ENCODE measurements around the gene KIF5A.

The KIF5A gene

GRCh38 chr12:57623811-57624390, 74.1 kb downstream of the KIF5A start:
- no peak for DNase-seq
- H3K4me3 Mint-ChIP-seq: no peak overlapping the region
- H3K4me1 Mint-ChIP-seq (ENCODE audit: low read depth): peaks cover 41% of the 10 kb centered on the region
- no peaks in the 10 kb centered on the region for H3K9me3 Mint-ChIP-seq
- H3K27ac Mint-ChIP-seq: no peak overlapping the region
- peaks cover 100% of the 10 kb centered on the region for H3K27me3 Mint-ChIP-seq
- no peaks in the 10 kb centered on the region for H3K36me3 Mint-ChIP-seq (ENCODE audit: low read depth)

- Mint-ChIP-seq H3K4me1 (ENCODE audit: low read depth) (peaks cover 39% of the 10 kb centered on the region), H3K27ac (no peak overlapping the region), H3K27me3 (peaks cover 98% of the 10 kb centered on the region), H3K36me3 (ENCODE audit: low read depth) (no peaks in the 10 kb centered on the region), H3K4me3 (no peak overlapping the region), H3K9me3 (no peaks in the 10 kb centered on the region)
- DNase-seq: no peak
Observed at GRCh38 chr12:57624441-57625220, 74.8 kb downstream of the KIF5A start.

GRCh38 chr12:57625261-57626032, 75.6 kb downstream of the KIF5A start:
- H3K36me3 Mint-ChIP-seq (ENCODE audit: low read depth): no peaks in the 10 kb centered on the region
- H3K4me3 Mint-ChIP-seq: no peak overlapping the region
- peaks cover 31% of the 10 kb centered on the region for H3K4me1 Mint-ChIP-seq (ENCODE audit: low read depth)
- H3K9me3 Mint-ChIP-seq: no peaks in the 10 kb centered on the region
- H3K27ac Mint-ChIP-seq: no peak overlapping the region
- no peak for DNase-seq
- H3K27me3 Mint-ChIP-seq: peaks cover 97% of the 10 kb centered on the region

GRCh38 chr12:57626111-57626920, 76.5 kb downstream of the KIF5A start:
- no peak overlapping the region for H3K4me3 Mint-ChIP-seq
- peaks cover 97% of the 10 kb centered on the region for H3K27me3 Mint-ChIP-seq
- H3K27ac Mint-ChIP-seq: no peak overlapping the region
- no peaks in the 10 kb centered on the region for H3K36me3 Mint-ChIP-seq (ENCODE audit: low read depth)
- peaks cover 22% of the 10 kb centered on the region for H3K4me1 Mint-ChIP-seq (ENCODE audit: low read depth)
- peak; percentile 26 for DNase-seq
- H3K9me3 Mint-ChIP-seq: no peaks in the 10 kb centered on the region

- H3K4me3 Mint-ChIP-seq: no peak overlapping the region
- H3K4me1 Mint-ChIP-seq (ENCODE audit: low read depth): peaks cover 16% of the 10 kb centered on the region
- H3K9me3 Mint-ChIP-seq: no peaks in the 10 kb centered on the region
- peaks cover 97% of the 10 kb centered on the region for H3K27me3 Mint-ChIP-seq
- H3K27ac Mint-ChIP-seq: no peak overlapping the region
- DNase-seq: no peak
- H3K36me3 Mint-ChIP-seq (ENCODE audit: low read depth): no peaks in the 10 kb centered on the region
Observed at GRCh38 chr12:57626921-57627445, 77.1 kb downstream of the KIF5A start.

- Mint-ChIP-seq H3K4me3 (no peak overlapping the region), H3K4me1 (ENCODE audit: low read depth) (peaks cover 14% of the 10 kb centered on the region), H3K9me3 (no peaks in the 10 kb centered on the region), H3K36me3 (ENCODE audit: low read depth) (no peaks in the 10 kb centered on the region), H3K27me3 (peaks cover 94% of the 10 kb centered on the region), H3K27ac (no peak overlapping the region)
- peak; percentile 49 for DNase-seq
Observed at GRCh38 chr12:57627501-57628279, 77.8 kb downstream of the KIF5A start.

GRCh38 chr12:57628280-57629191, 78.7 kb downstream of the KIF5A start:
- DNase-seq: no peak
- no peaks in the 10 kb centered on the region for H3K36me3 Mint-ChIP-seq (ENCODE audit: low read depth)
- H3K4me1 Mint-ChIP-seq (ENCODE audit: low read depth): peaks cover 19% of the 10 kb centered on the region
- H3K27me3 Mint-ChIP-seq: peaks cover 90% of the 10 kb centered on the region
- H3K27ac Mint-ChIP-seq: no peak overlapping the region
- H3K9me3 Mint-ChIP-seq: no peaks in the 10 kb centered on the region
- H3K4me3 Mint-ChIP-seq: no peak overlapping the region

GRCh38 chr12:57629897-57630471, 80.1 kb downstream of the KIF5A start:
- Mint-ChIP-seq H3K36me3 (ENCODE audit: low read depth) (no peaks in the 10 kb centered on the region), H3K4me3 (no peak overlapping the region), H3K27ac (no peak overlapping the region), H3K4me1 (ENCODE audit: low read depth) (peaks cover 20% of the 10 kb centered on the region), H3K9me3 (no peaks in the 10 kb centered on the region), H3K27me3 (peaks cover 85% of the 10 kb centered on the region)
- DNase-seq: no peak

- Mint-ChIP-seq H3K9me3 (no peaks in the 10 kb centered on the region), H3K4me3 (no peak overlapping the region), H3K4me1 (ENCODE audit: low read depth) (peaks cover 20% of the 10 kb centered on the region), H3K36me3 (ENCODE audit: low read depth) (no peaks in the 10 kb centered on the region), H3K27ac (no peak overlapping the region), H3K27me3 (peaks cover 78% of the 10 kb centered on the region)
- no peak for DNase-seq
Observed at GRCh38 chr12:57630891-57631433, 81.1 kb downstream of the KIF5A start.

- H3K4me1 Mint-ChIP-seq (ENCODE audit: low read depth): peaks cover 20% of the 10 kb centered on the region
- H3K9me3 Mint-ChIP-seq: no peaks in the 10 kb centered on the region
- DNase-seq: no peak
- peaks cover 71% of the 10 kb centered on the region for H3K27me3 Mint-ChIP-seq
- no peak overlapping the region for H3K27ac Mint-ChIP-seq
- H3K4me3 Mint-ChIP-seq: peak overlapping the region; percentile 35
- H3K36me3 Mint-ChIP-seq (ENCODE audit: low read depth): no peaks in the 10 kb centered on the region
Observed at GRCh38 chr12:57631566-57632072, 81.8 kb downstream of the KIF5A start.

GRCh38 chr12:57632073-57632957, 82.5 kb downstream of the KIF5A start:
- Mint-ChIP-seq H3K4me1 (ENCODE audit: low read depth) (peaks cover 15% of the 10 kb centered on the region), H3K27me3 (peaks cover 66% of the 10 kb centered on the region), H3K27ac (no peak overlapping the region), H3K36me3 (ENCODE audit: low read depth) (no peaks in the 10 kb centered on the region), H3K9me3 (no peaks in the 10 kb centered on the region), H3K4me3 (peak overlapping the region; percentile 75)
- DNase-seq: peak; percentile 62

All from activated T-cell treated with anti-CD3 and anti-CD28 coated beads, Interleukin-2, amount 50 U/mL, for 24 hours (primary cell).